HG03432 (cell line): Measurements from ENCODE around the gene ZNF581.

Experiments
- ATAC-seq: cut with Tn5 transposase; IDR thresholded peaks from one replicate; pipeline ENCODE4 v1.9.1; 2021; ENCODE audit warnings: mild to moderate bottlenecking, moderate library complexity; ENCODE audit not compliant: unreplicated experiment

The ZNF581 gene

DNA sequence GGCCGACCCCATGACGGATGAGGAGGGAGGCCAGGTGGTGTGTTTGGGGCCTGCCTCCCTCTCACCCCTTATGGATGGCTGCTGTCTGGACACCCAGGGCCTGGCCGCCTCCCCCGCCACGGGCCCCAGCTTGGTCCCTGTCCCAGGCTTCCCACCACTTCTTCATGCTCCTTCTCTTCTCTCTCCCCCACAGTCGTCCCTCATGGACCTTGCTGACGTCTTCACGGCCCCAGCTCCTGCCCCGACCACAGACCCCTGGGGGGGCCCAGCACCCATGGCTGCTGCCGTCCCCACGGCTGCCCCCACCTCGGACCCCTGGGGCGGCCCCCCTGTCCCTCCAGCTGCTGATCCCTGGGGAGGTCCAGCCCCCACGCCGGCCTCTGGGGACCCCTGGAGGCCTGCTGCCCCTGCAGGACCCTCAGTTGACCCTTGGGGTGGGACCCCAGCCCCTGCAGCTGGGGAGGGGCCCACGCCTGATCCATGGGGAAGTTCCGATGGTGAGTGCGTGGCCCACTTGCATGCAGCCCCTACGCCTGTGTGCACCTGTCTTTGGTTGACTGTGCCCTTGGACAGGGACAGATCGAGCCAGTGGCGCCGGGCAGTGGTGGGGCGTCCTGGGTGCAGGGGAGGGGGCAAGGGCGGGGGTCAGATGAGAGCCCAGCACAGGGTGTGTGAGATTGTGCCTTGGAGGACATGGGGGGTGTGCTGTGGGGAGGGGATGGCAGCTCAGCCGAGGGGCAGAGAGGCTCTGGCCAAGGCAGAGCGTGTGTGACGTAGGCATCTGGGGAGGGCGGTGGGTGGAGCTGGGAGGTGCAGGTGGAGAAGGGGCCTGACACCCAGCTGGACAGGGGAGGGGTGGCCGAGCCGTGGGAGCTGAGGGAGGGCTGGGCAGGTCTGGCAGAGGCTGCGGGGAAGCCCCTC, 48.4 kb downstream of the ZNF581 start:
- no peak for ATAC-seq

DNA sequence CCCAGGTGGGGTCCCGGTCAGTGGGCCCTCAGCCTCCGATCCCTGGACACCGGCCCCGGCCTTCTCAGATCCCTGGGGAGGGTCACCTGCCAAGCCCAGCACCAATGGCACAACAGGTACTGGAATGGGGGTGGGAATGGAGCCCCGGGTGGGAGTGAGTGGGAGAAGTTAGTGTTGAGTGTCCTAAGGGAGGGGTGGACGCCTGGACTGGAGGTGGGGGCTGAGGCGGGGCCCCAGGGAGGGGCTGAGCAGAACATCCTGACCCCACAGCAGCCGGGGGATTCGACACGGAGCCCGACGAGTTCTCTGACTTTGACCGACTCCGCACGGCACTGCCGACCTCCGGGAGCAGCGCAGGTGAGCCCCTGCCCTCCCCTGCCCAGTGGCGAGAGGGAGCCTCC, 49.2 kb downstream of the ZNF581 start:
- ATAC-seq: no peak

DNA sequence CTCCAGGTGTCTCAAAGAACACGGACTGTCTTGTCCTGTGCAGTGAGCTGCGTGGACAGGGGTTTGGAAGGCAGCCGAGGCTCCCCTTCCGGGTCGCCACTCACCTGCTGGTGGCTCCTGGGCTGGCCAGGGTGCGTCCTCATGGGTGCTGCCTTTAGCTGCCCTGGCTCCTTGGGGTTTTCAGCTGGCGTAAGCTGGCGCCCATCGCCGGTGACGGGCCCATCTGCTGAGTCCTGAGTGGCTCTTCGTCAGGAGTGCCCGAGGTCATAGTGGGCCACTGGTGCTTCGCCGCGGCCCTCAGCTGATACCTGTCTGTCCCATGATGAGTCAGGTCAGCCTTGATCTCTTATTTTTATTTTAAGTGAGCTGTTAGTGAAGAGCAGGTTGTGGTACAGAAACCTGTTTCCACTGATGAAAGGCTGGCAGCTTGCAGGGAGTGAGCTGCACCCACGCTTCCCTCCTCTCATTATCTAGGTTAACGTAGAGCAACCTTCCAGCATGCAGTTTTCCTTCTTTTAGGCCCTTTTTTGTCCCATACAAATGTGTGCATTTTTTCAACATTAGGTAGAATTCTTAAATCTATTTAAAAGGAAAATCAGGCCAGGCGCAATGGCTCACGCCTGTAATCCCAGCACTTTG, 50.0 kb downstream of the ZNF581 start:
- ATAC-seq: no peak

DNA sequence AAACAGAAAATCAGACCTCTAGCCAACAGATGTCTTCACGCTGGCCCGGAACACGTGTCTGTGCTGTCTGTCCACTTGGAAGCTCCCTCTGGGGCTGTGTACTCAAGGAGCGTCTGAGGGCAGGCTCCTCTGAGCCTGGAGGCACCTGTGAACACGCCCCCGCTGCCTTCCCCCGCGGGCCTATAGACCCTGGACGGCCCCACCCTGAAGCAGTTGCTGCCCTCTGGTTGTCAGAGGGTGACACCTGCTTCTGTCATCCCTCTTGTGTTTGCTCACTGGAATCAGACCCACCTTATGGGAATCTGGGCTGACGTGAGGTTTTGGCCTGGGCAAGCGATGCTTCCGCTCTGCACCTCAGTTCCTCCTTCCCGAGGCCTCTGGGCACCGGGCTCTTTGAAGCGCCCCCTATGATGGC, 50.8 kb downstream of the ZNF581 start:
- no peak for ATAC-seq

DNA sequence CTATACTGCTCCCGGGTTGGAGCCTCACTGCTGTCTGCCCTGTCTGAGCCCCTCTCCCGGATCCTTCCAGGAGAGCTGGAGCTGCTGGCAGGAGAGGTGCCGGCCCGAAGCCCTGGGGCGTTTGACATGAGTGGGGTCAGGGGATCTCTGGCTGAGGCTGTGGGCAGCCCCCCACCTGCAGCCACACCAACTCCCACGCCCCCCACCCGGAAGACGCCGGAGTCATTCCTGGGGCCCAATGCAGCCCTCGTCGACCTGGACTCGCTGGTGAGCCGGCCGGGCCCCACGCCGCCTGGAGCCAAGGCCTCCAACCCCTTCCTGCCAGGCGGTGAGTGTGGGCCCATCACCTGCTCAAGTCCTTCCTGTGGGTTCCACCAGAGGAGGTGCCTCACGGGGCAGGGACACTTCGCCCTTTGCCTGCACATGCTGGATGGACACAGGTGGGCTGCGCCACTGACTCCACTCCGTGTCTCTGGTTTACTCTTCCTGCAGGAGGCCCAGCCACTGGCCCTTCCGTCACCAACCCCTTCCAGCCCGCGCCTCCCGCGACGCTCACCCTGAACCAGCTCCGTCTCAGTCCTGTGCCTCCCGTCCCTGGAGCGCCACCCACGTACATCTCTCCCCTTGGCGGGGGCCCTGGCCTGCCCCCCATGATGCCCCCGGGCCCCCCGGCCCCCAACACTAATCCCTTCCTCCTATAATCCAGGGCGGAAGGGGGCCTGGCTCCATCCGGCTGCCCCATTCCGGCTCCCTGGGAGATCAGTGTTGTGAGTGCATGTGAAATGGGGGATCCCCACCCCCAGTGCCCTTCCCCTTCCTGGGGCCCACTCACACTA, 51.4 kb downstream of the ZNF581 start:
- ATAC-seq: no peak
